ENCODE measurements around the gene KLC1.
A peak's percentile ranks its signal among the peaks of the same experiment; 100 is the strongest.
"Not testable (repeated sequence)": the region's sequence is repeated elsewhere in the genome, so short reads cannot be mapped to it uniquely, and the experiment has no call there.

Gene KLC1

DNA sequence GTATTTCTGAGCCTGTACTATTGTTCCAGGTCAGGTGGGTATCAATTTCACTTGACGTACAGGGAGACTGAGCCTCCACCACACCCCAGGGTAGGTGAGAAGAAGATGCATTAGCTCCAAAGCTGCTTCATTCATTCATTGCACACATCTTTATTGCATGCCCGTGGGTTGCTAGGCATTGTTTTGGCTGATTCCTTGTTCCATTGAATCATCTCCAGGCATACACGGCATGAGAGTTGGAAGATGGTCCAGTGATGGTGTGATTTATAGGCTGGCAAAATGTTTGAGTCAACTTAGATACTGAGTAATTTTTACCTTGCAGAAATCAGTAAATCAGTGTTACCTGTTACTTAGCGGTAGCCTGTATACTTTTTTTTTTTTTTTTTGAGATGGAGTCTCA is 21.2 kb downstream of the KLC1 start:
- H3K4me2 ChIP-seq (ENCODE audit: low read length): no peak overlapping the region
- H2AFZ ChIP-seq: no peak overlapping the region
- no peaks in the 10 kb centered on the region for H3K36me3 ChIP-seq (ENCODE audit: control insufficient read depth, insufficient read depth, low read length)
- H3K27me3 ChIP-seq (ENCODE audit: control insufficient read depth, insufficient read depth, low read length): no peaks in the 10 kb centered on the region
- no peak overlapping the region for H3K9ac ChIP-seq
- H3K9me3 ChIP-seq (ENCODE audit: control insufficient read depth, low read length): no peaks in the 10 kb centered on the region
- no peak overlapping the region for H3K4me3 ChIP-seq (ENCODE audit: low read depth, low read length)
- H3K79me2 ChIP-seq: peaks cover 37% of the 10 kb centered on the region
- H3K27ac ChIP-seq: no peak overlapping the region
- TF ChIP-seq, protein P1, sequence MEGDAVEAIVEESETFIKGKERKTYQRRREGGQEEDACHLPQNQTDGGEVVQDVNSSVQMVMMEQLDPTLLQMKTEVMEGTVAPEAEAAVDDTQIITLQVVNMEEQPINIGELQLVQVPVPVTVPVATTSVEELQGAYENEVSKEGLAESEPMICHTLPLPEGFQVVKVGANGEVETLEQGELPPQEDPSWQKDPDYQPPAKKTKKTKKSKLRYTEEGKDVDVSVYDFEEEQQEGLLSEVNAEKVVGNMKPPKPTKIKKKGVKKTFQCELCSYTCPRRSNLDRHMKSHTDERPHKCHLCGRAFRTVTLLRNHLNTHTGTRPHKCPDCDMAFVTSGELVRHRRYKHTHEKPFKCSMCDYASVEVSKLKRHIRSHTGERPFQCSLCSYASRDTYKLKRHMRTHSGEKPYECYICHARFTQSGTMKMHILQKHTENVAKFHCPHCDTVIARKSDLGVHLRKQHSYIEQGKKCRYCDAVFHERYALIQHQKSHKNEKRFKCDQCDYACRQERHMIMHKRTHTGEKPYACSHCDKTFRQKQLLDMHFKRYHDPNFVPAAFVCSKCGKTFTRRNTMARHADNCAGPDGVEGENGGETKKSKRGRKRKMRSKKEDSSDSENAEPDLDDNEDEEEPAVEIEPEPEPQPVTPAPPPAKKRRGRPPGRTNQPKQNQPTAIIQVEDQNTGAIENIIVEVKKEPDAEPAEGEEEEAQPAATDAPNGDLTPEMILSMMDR (IDR thresholded peaks at IDR 0.05): no peak
- H3K4me1 ChIP-seq: peaks cover 7% of the 10 kb centered on the region

- no peak overlapping the region for H3K9ac ChIP-seq
- H3K27ac ChIP-seq: no peak overlapping the region
- TF ChIP-seq, protein P1 (IDR thresholded peaks at IDR 0.05): no peak
- H2AFZ ChIP-seq: no peak overlapping the region
- peaks cover 38% of the 10 kb centered on the region for H3K79me2 ChIP-seq
- no peak overlapping the region for H3K4me3 ChIP-seq (ENCODE audit: low read depth, low read length)
- no peaks in the 10 kb centered on the region for H3K36me3 ChIP-seq (ENCODE audit: control insufficient read depth, insufficient read depth, low read length)
- H3K9me3 ChIP-seq (ENCODE audit: control insufficient read depth, low read length): no peaks in the 10 kb centered on the region
- peaks cover 7% of the 10 kb centered on the region for H3K4me1 ChIP-seq
- no peak overlapping the region for H3K4me2 ChIP-seq (ENCODE audit: low read length)
- no peaks in the 10 kb centered on the region for H3K27me3 ChIP-seq (ENCODE audit: control insufficient read depth, insufficient read depth, low read length)
Observed at GRCh38 chr14:103651585-103651984, 22.6 kb downstream of the KLC1 start.

DNA sequence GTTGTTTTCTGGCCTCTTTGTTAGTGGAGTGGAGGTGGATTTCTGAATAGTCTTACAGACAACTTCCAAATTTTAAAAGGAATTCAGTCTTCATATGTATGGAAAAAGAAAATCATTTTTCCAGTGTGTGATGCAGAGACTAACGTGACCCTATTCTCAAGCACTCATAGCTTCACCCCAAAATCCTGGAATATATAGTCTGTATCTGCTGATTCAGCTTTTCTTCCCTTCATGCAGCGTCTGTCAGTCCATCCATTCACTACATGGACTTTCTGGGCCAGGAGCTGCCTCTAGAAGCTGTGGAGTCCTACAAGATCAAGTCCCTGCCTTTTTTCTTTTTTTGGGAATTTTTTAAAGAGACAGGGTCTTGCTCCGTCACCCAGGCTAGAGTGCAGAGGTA is 23.8 kb downstream of the KLC1 start:
- H3K4me1 ChIP-seq: peaks cover 7% of the 10 kb centered on the region
- no peak overlapping the region for H3K4me2 ChIP-seq (ENCODE audit: low read length)
- no peaks in the 10 kb centered on the region for H3K9me3 ChIP-seq (ENCODE audit: control insufficient read depth, low read length)
- TF ChIP-seq, protein P1 (IDR thresholded peaks at IDR 0.05): no peak
- peaks cover 36% of the 10 kb centered on the region for H3K79me2 ChIP-seq
- H3K9ac ChIP-seq: no peak overlapping the region
- H2AFZ ChIP-seq: no peak overlapping the region
- no peaks in the 10 kb centered on the region for H3K27me3 ChIP-seq (ENCODE audit: control insufficient read depth, insufficient read depth, low read length)
- H3K4me3 ChIP-seq (ENCODE audit: low read depth, low read length): no peak overlapping the region
- peak overlapping the region; percentile 56 for H3K27ac ChIP-seq
- H3K36me3 ChIP-seq (ENCODE audit: control insufficient read depth, insufficient read depth, low read length): no peaks in the 10 kb centered on the region

GRCh38 chr14:103653336-103653735 is 24.3 kb downstream of the KLC1 start:
- peak overlapping the region; percentile 56 for H3K27ac ChIP-seq
- H3K79me2 ChIP-seq: peaks cover 31% of the 10 kb centered on the region
- H3K4me2 ChIP-seq (ENCODE audit: low read length); H3K9ac ChIP-seq; H3K9me3 ChIP-seq (ENCODE audit: control insufficient read depth, low read length); H3K36me3 ChIP-seq (ENCODE audit: control insufficient read depth, insufficient read depth, low read length); H2AFZ ChIP-seq; H3K27me3 ChIP-seq (ENCODE audit: control insufficient read depth, insufficient read depth, low read length); H3K4me3 ChIP-seq (ENCODE audit: low read depth, low read length); H3K4me1 ChIP-seq: not testable (repeated sequence)

GRCh38 chr14:103653805-103654204 is 24.8 kb downstream of the KLC1 start:
- TF ChIP-seq, protein P1 (IDR thresholded peaks at IDR 0.05): no peak
- Histone ChIP-seq H3K36me3 (ENCODE audit: control insufficient read depth, insufficient read depth, low read length) (no peaks in the 10 kb centered on the region), H3K9ac (no peak overlapping the region), H3K4me1 (peaks cover 7% of the 10 kb centered on the region), H3K79me2 (peaks cover 26% of the 10 kb centered on the region), H3K4me3 (ENCODE audit: low read depth, low read length) (peak overlapping the region; percentile 10), H3K27ac (peak overlapping the region; percentile 56), H3K27me3 (ENCODE audit: control insufficient read depth, insufficient read depth, low read length) (no peaks in the 10 kb centered on the region), H3K4me2 (ENCODE audit: low read length) (no peak overlapping the region), H2AFZ (no peak overlapping the region), H3K9me3 (ENCODE audit: control insufficient read depth, low read length) (no peaks in the 10 kb centered on the region)
